DLD1 (cell line): ENCODE data around the gene EHD4.

Experiments used
- in situ Hi-C: cut with HindIII; loops from 2 replicates; pipeline ENCODE4 v1.10.0; 2017; ENCODE audit warnings: low sequenced_read_pairs

EHD4 gene

DNA sequence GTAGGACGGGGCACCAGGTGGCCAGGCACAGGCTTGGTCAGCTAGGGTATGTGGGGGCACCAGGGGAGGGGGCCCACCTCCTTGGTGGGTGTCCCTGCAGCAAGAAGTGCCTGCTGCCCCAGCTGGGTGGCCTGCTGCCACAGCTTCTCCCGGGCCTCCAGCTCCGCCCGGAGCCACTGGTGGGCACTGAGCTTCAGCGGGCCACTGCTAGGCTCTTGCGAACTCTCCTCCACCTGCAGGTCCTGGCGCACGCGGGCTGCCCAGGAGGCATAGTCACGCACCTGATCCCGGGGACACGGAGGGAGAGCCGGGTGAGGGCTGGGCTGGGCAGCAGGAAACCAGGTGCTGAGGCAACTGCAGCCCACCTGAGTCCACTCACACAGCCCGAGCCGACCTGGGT is 104.0 kb downstream of the EHD4 start:
- in situ Hi-C loops = no loop called here

- in situ Hi-C loops = no loop called here
Observed at GRCh38 chr15:41866872-41867579, 105.3 kb downstream of the EHD4 start.

DNA sequence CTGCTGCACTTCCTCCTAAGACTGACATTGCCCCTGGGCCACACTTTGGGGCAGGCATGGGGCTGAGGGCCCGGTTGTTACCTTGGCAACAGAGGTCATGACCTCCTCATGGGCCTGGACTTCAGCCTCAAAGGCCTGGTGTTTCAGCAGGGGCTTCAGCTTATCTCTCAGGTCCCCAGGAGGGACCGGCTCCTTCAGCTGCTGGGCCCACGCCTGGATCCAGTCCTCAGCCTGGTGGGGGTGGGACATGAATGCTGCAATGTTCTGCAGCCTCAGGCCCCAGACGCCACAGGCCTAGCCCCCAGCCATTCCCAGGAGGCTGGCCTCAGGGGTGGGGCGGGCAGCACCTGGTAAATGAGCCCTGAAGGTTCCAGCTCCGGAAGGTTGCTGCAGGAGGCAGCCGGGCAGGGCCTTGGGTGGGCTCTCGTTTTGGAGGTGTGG is 106.1 kb downstream of the EHD4 start:
- in situ Hi-C loops = no loop called here

GRCh38 chr15:41865490-41866055 is 106.8 kb downstream of the EHD4 start:
- in situ Hi-C loops = no loop called here

DNA sequence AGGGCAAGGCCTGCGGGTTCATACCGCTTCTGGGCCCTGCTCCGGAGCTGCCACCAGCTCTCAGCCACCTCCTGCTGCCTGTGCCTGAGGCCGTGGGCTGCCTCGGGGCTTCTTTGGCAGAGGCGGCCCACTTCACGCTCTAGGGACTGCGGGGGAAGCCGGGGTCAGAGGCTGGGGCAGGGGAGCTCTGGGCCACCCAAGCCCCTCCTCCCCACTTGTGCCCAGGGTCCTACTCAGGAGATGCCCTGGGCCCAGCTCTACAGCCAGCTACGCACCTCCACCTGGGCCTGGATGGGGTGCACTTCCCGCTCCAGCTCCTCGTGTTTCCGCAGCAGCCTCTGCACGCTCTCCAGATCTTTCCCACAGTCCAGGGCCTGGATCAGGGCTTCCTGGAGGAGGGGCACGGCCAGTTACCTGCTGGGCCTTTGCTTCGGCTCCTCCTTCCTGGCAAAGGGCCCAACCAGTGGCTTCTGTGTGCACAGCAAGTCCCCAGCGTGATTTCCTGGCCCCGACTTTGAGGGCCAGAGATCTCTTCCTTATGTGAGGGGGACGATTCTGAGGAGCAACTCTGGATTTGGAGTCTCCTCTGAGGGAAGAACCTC is 109.7 kb downstream of the EHD4 start:
- in situ Hi-C loops = no loop called here

GRCh38 chr15:41861736-41862356 is 110.5 kb downstream of the EHD4 start:
- in situ Hi-C loops = no loop called here

GRCh38 chr15:41860049-41860828 is 112.1 kb downstream of the EHD4 start:
- in situ Hi-C loops = no loop called here

DNA sequence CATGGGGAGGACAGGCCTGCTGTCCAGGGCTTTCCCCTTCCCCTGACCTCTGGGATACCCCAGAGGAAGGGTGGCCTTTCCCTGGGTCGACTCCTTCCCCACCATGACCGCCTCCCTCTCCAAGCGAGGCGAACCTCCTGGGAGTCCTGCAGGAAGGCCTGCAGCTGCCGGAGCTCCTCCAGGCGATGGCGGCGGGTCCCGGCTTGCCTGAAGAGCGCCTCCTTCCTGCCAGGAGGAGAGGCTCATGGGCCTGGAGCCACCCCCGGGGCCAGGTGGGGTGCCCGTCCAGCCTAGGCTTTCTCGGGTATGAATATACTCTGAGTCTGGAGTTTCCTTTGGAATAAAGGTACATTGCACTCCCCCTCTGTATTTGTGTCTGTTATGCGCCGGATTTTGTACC is 113.6 kb downstream of the EHD4 start:
- in situ Hi-C loops = no loop called here

DNA sequence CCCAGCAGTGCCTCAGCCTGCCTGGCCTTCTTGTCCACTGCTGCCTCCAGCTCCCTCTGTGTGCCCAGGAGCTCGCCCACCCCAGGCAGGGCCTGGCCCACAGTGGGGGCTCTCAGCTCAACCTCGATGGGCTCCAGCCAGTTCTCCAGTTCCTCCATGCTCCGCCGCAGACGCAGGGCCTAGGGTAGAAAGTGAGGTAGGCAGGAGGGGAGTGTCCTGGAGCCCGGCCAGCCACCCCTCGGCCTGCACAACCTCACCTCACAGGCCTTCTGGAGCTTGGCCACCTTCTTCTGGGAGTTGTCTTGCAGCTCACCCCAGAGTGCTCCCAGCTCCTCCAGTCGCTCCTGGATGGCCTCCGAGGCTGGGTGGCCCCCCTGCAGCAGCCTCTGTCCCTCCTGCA is 115.0 kb downstream of the EHD4 start:
- in situ Hi-C loops = no loop called here

GRCh38 chr15:41856716-41857115 is 115.6 kb downstream of the EHD4 start:
- in situ Hi-C loops = no loop called here

- in situ Hi-C loops = no loop called here
Observed at GRCh38 chr15:41856262-41856661, 116.1 kb downstream of the EHD4 start.

- in situ Hi-C loops = no loop called here
Observed at GRCh38 chr15:41855261-41855961, 116.9 kb downstream of the EHD4 start.

DNA sequence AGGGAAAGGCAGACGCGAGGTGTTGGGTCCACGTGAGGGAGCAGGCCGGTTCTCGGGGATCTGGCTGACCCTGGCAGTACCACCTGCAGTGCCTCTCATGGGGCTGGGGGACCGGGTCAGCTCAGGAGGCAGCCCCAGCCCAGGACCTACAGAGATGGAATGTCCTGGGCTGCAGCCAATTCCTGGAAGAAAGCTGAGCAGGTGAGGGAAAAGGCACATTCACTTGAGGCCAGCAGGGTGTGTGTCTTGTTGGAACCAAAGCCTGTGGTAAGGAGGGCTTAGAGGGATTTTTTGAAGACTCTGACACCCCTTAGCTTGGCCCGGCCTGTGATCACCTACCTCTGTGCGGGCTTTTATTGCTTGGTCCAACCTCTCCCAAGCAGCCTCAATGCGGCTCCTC is 117.9 kb downstream of the EHD4 start:
- in situ Hi-C loops = no loop called here

DNA sequence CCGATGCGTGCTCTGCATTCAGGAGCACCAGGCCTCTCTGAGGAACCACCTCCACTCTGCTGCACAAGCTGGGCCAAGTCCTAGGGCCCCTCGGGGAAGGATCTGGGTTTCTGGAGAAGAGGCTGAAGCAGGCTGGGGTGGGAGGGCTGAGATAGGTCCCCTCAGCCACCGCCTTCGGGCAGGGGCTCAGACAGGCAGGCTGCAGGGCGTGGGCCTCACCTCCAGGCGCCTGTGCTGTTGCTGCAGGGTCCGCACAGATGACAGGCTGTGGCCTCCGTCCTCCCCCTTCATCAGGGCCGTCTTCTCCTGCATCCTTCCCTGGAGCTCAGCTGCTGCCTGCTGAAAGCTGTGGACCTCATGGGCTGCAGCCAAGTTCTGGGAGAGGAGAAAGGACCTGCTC is 118.5 kb downstream of the EHD4 start:
- in situ Hi-C loops = no loop called here

DNA sequence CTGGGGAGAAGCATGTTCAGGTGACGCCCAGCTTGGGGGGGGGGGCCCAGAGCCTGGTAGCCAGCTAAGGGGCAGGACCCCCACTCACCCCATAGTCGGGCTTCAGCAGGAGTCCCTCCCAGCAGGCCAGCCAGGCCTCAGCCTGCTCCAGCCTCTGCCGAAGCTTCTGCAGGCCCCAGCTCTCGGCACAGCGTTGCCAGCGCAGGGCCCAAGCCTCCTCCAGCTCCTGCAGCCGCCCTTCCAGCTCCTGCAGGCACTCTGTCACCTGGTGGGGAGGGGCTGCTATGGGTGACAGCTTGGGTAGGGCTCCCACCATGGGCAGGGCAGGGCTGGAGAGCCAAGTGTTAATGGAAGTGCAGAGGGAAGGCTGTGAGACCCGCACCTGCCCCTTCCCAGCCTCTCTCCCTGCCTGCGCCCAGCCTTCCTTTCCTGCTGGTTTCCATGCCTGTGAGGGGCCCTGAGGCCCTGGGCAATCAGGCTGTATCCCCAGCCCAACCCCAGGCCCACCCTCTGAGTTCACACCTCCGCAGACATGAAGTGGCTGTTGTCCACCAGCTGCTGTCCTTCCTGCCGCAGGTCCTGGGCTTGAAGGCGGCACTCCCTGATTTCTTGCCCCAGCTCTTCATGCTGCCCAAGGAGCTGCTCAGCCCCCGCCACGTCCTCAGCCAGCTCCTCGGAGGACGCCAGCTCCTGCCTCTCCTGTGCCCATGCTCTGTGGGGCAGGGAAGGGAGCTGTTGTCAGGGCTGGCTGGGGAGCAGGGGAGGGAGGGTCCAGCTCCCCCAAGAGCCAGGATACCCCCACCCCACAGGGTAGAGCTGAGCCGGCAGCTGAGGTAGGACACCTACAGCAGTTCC is 119.4 kb downstream of the EHD4 start:
- in situ Hi-C loops = no loop called here

GRCh38 chr15:41851755-41852370 is 120.5 kb downstream of the EHD4 start:
- in situ Hi-C loops = no loop called here

DNA sequence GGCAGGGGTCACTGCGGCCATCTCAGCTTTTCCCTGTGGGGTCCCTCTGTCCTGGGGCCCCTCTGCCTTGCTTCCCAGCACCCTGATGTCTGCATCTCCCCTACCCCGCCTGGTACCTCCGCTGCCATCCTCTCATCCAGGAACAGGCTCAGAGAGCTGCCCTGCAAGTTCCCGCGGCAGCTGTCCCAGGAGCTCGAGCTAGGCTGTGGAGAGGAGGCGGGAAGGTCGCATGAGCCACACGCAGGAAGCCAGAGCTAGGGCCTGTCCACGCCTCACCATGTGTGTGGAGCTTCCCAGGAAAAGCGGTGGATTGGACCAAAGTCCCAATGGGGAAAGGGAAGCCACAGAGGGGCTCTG is 121.2 kb downstream of the EHD4 start:
- in situ Hi-C loops = no loop called here

- in situ Hi-C loops = no loop called here
Observed at GRCh38 chr15:41850482-41851166, 121.7 kb downstream of the EHD4 start.

DNA sequence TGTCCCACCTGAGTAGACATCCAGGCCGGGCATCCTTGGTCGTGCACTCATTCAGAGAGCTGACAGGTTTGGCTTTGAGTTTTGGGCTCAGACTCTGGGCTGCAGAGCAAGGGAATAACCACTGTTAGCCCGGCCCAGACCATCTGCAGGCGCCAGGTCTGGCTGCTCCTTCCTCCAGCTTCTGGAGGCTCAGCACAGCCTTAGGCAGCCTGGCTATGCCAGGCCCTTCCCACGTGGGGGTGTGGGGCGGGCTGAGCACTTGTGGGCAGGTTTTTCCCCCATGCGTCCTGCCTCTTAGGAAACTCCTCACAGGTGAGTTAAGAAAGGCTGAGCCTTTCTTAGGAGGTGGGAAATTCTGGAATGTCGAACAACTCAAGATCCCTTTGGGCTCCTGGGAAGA is 122.5 kb downstream of the EHD4 start:
- in situ Hi-C loops = no loop called here
